ENCODE data around the gene TNFRSF19. TPM values are rescaled to one million over a fixed set of nuclear protein-coding genes. Genes with fewer than 3 reads are reported as not detected.

The TNFRSF19 gene
- total and polyA plus RNA-seq, 10 of the 15 experiments (the other 5 are each of a cell fraction or from before 2014, with no cell fraction given) = 16.4 to 46.2 (median 35.4) TPM

- FAIRE-seq = no peak
- TF ChIP-seq BRCA1 (IDR thresholded peaks at IDR 0.05; ENCODE audit: low read depth, low read length) = no peak
- no peak for TF ChIP-seq JUND (IDR thresholded peaks at IDR 0.05; ENCODE audit: low read depth, low read length)
- TF ChIP-seq ZNF592 (IDR thresholded peaks at IDR 0.05) = no peak
- TF ChIP-seq BCL11A (IDR thresholded peaks at IDR 0.05; ENCODE audit: low read depth, low read length) = no peak
- no peak for TF ChIP-seq TCF3 (IDR thresholded peaks at IDR 0.05; ENCODE audit: borderline replicate concordance, insufficient read depth, low read depth, low read length)
- TF ChIP-seq PAX8 (IDR thresholded peaks at IDR 0.05) = no peak
- TF ChIP-seq FOXM1 (IDR thresholded peaks at IDR 0.05; ENCODE audit: low read depth, low read length) = no peak
- TF ChIP-seq CBX5 (IDR thresholded peaks at IDR 0.05; ENCODE audit: low read depth) = no peak
- TF ChIP-seq IKZF1 (conservative IDR thresholded peaks at IDR 0.05) = no peak
- TF ChIP-seq RUNX3 (IDR thresholded peaks at IDR 0.05; ENCODE audit: low read length) = no peak
- TF ChIP-seq, protein P1, sequence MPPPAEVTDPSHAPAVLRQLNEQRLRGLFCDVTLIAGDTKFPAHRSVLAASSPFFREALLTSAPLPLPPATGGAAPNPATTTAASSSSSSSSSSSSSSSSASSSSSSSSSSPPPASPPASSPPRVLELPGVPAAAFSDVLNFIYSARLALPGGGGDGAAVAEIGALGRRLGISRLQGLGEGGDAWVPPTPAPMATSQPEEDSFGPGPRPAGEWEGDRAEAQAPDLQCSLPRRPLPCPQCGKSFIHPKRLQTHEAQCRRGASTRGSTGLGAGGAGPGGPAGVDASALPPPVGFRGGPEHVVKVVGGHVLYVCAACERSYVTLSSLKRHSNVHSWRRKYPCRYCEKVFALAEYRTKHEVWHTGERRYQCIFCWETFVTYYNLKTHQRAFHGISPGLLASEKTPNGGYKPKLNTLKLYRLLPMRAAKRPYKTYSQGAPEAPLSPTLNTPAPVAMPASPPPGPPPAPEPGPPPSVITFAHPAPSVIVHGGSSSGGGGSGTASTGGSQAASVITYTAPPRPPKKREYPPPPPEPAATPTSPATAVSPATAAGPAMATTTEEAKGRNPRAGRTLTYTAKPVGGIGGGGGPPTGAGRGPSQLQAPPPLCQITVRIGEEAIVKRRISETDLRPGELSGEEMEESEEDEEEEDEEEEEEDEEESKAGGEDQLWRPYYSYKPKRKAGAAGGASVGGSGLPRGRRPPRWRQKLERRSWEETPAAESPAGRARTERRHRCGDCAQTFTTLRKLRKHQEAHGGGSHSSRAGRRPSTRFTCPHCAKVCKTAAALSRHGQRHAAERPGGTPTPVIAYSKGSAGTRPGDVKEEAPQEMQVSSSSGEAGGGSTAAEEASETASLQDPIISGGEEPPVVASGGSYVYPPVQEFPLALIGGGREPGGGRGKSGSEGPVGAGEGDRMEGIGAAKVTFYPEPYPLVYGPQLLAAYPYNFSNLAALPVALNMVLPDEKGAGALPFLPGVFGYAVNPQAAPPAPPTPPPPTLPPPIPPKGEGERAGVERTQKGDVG (CRISPR knock-in tag; IDR thresholded peaks at IDR 0.05) = no peak
- no peak for TF ChIP-seq GABPA (IDR thresholded peaks at IDR 0.05; ENCODE audit: low read depth)
- no peak for TF ChIP-seq RELB (IDR thresholded peaks at IDR 0.05; ENCODE audit: low read depth)
- TF ChIP-seq EED (IDR thresholded peaks at IDR 0.05; ENCODE audit: low read depth) = no peak
- TF ChIP-seq NR2F1 (conservative IDR thresholded peaks at IDR 0.05) = no peak
- no peak for TF ChIP-seq SMC3 (IDR thresholded peaks at IDR 0.05; ENCODE audit: borderline replicate concordance, low read length)
- no peak for TF ChIP-seq NR2C2 (IDR thresholded peaks at IDR 0.05; ENCODE audit: borderline replicate concordance, control insufficient read depth, insufficient read length, low read depth)
- TF ChIP-seq RB1 (IDR thresholded peaks at IDR 0.05; ENCODE audit: borderline replicate concordance) = no peak
Observed at GRCh38 chr13:23660249-23660648, 90.0 kb downstream of the TNFRSF19 start.

More at GRCh38 chr13:23660249-23660648, 90.0 kb downstream of the TNFRSF19 start:
- peaks cover 6% of the 10 kb centered on the region for H3K4me1 ChIP-seq (ENCODE audit: control insufficient read depth, insufficient read depth, low read length)
- in situ Hi-C loops (cut with MboI) (no loop called here), intact Hi-C loops (cut with micrococcal nuclease; ENCODE audit: unreplicated experiment) (no loop called here)
- CTCF ChIA-PET = interaction anchor here (2.1 kb wide), 1 partner anchor 13 kb away, joined by 6 read pairs; no protein-coding TSS in a partner anchor
- no TSS peak for BruUV-seq (replicated peaks)
- WGBS (ENCODE audit: insufficient coverage, insufficient replicate concordance, low lambda C conversion rate, missing lambda C conversion rate) = 63% methylated on average over 9 of the region's 9 CpGs
- no peaks in the 10 kb centered on the region for H4K20me1 ChIP-seq (ENCODE audit: control insufficient read depth, insufficient read depth)
- RAD21 ChIA-PET (ENCODE audit: unreplicated experiment) = no interaction called here
- peaks cover 7% of the 10 kb centered on the region; the same call in 2 of the 3 replicates for H3K9me3 ChIP-seq (replicated peaks; ENCODE audit: control insufficient read depth, insufficient read depth, low read length)
- H3K27ac ChIP-seq (ENCODE audit: control insufficient read depth, insufficient read depth) = no peak overlapping the region
- no peaks in the 10 kb centered on the region for H3K27me3 ChIP-seq (replicated peaks in 1 of 2; ENCODE audit: control insufficient read depth in 2 of 2, insufficient read depth in 2 of 2, low read length in 1 of 2)
- no peak overlapping the region for H2AFZ ChIP-seq (ENCODE audit: control insufficient read depth, low read depth, low read length)
- SMC1A ChIA-PET (ENCODE audit: uncharacterized antibody, unreplicated experiment) = interaction anchor here (0.5 to 1.0 kb wide), 3 partner anchors 14 to 157 kb away, joined by 3 read pairs; no protein-coding TSS in a partner anchor
- ATAC-seq = no peak
- H3K79me2 ChIP-seq (ENCODE audit: control insufficient read depth, insufficient read depth, low read length) = peaks cover 4% of the 10 kb centered on the region
- POLR2A ChIA-PET = no interaction called here
- DNase-seq (ENCODE audit: low read depth, low spot score) = no peak
- H3K4me3 ChIP-seq = no peak overlapping the region
- H3K9ac ChIP-seq (ENCODE audit: control insufficient read depth, insufficient read depth, low read length) = no peak overlapping the region
- H3K4me2 ChIP-seq (ENCODE audit: control insufficient read depth, insufficient read depth) = no peak overlapping the region
- H3K36me3 ChIP-seq (ENCODE audit: control insufficient read depth in 2 of 2, insufficient read depth in 2 of 2, low read length in 1 of 2) = peaks cover 0 to 12% of the 10 kb centered on the region in 2 experiments; a peak in 2 of 4 replicates

All from GM12878 (cell line).